Endothelial cell (in vitro differentiated cells): Measurements from ENCODE around the gene GRK6. TPM values are rescaled to one million over a fixed set of nuclear protein-coding genes. Genes with fewer than 3 reads are reported as not detected.

Source experiments
- DNase-seq: peaks from one replicate; pipeline ENCODE4 v3.0.0; 2021; ENCODE audit warnings: low spot score
- H3K27ac Mint-ChIP-seq: one replicate; pipeline ENCODE4 v1.8.0; 2021; ENCODE audit warnings: mixed read lengths, inconsistent platforms; ENCODE audit not compliant: unreplicated experiment
- H3K27me3 Mint-ChIP-seq: one replicate; pipeline ENCODE4 v1.8.0; 2021; ENCODE audit warnings: mild to moderate bottlenecking, moderate library complexity, mixed read lengths, inconsistent platforms; ENCODE audit not compliant: unreplicated experiment
- H3K36me3 Mint-ChIP-seq: one replicate; pipeline ENCODE4 v1.8.0; 2021; ENCODE audit warnings: mild to moderate bottlenecking, low read depth, mixed read lengths, inconsistent platforms; ENCODE audit not compliant: unreplicated experiment
- H3K4me1 Mint-ChIP-seq: one replicate; pipeline ENCODE4 v1.8.0; 2021; ENCODE audit warnings: mild to moderate bottlenecking, mixed read lengths, inconsistent platforms; ENCODE audit not compliant: unreplicated experiment
- H3K4me3 Mint-ChIP-seq: one replicate; pipeline ENCODE4 v1.8.0; 2021; ENCODE audit warnings: mild to moderate bottlenecking, mixed read lengths, inconsistent platforms; ENCODE audit not compliant: unreplicated experiment
- H3K9me3 Mint-ChIP-seq: one replicate; pipeline ENCODE4 v1.8.0; 2021; ENCODE audit warnings: mixed read lengths, inconsistent platforms; ENCODE audit not compliant: unreplicated experiment
- CTCF ChIP-seq: fragments of 200-600 bp; sonication (generic); IDR thresholded peaks from one replicate; pipeline ENCODE4 v1.5.0; 2021; ENCODE audit warnings: antibody characterized with exemption; ENCODE audit not compliant: unreplicated experiment
- total RNA-seq: library from RNA; stranded (reverse); fragmentation: NEBNext Ultra II Directional; extraction: Animal tissue kit (Norgen Biotek cat#: 25700); gene quantifications from one replicate; pipeline ENCODE4 v1.2.1, GENCODE V29; 2021; ENCODE audit not compliant: unreplicated experiment

The GRK6 gene
- total RNA-seq, 1 donor from 2014 or later = 33.1 TPM

GRCh38 chr5:177403792-177404640 is 22.5 kb upstream of the GRK6 start:
- DNase-seq = peak; percentile 80
- no peaks in the 10 kb centered on the region for H3K9me3 Mint-ChIP-seq
- no peak overlapping the region for H3K27ac Mint-ChIP-seq
- no peak overlapping the region for H3K4me3 Mint-ChIP-seq
- H3K27me3 Mint-ChIP-seq = peaks cover 12% of the 10 kb centered on the region
- peak; percentile 77 for TF ChIP-seq CTCF
- peaks cover 7% of the 10 kb centered on the region for H3K4me1 Mint-ChIP-seq
- H3K36me3 Mint-ChIP-seq = peaks cover 3% of the 10 kb centered on the region

DNA sequence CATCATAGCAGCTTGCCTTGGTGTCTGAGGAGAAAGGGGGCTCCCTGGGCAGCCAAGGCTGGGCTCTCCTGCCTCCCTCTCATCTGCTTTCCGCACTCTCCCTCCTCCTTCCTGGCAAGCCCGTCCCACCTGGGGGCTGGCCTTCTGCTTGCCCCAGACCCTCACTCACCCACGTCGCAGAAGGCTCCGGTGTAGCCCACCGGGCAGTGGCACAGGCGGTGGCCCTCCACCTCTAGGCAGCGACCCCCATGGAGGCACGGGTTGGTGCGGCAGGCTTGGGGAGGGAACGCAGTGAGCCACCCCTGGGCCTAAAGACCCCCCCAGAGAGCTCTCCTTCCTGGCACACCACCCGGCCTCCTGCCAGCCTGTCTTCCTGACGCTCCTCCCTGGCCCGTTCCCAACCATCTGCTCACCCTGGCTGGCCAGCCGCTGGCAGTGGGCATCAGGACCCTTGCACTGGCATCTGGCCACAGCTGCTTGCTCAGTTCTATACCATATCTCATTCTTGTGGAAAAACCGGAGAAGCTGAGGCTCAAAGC is 21.8 kb upstream of the GRK6 start:
- Mint-ChIP-seq H3K4me3 (peak overlapping the region; percentile 77), H3K9me3 (no peaks in the 10 kb centered on the region)

GRCh38 chr5:177405312-177405711 is 21.2 kb upstream of the GRK6 start:
- peaks cover 7% of the 10 kb centered on the region for H3K4me1 Mint-ChIP-seq
- peak overlapping the region; percentile 77 for H3K4me3 Mint-ChIP-seq
- no peaks in the 10 kb centered on the region for H3K9me3 Mint-ChIP-seq
- no peak for DNase-seq
- H3K27ac Mint-ChIP-seq = no peak overlapping the region
- no peak for TF ChIP-seq CTCF
- peaks cover 12% of the 10 kb centered on the region for H3K27me3 Mint-ChIP-seq
- peaks cover 3% of the 10 kb centered on the region for H3K36me3 Mint-ChIP-seq

More for the DNA sequence above, 21.8 kb upstream of the GRK6 start:
- Mint-ChIP-seq H3K27me3 (peaks cover 12% of the 10 kb centered on the region), H3K4me1 (peaks cover 7% of the 10 kb centered on the region), H3K27ac (peak overlapping the region; percentile 42), H3K36me3 (peaks cover 3% of the 10 kb centered on the region)
- TF ChIP-seq CTCF = no peak
- no peak for DNase-seq

DNA sequence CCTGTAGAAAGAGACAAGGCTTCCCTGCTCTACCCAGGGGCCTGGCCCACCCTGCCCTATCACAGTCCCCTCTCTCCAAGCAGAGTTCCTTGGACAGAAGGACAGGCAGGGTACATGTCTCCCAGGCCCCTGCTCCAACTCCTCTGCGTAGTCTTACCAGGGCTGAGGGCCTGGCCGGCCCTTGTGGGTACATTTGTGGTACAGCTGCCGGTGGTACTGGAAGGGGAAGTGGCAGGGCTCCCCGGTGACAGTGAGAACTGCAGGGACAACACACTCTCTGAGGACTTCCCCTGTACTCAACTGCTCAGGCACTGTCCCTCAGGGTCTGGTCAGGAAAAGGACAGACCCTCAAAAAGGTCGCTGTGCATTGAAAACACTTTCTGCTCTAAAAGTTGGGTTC is 20.7 kb upstream of the GRK6 start:
- TF ChIP-seq CTCF = no peak
- Mint-ChIP-seq H3K27ac (no peak overlapping the region), H3K36me3 (peaks cover 3% of the 10 kb centered on the region), H3K27me3 (peaks cover 12% of the 10 kb centered on the region), H3K4me1 (peaks cover 7% of the 10 kb centered on the region), H3K9me3 (no peaks in the 10 kb centered on the region), H3K4me3 (no peak overlapping the region)
- DNase-seq = no peak
